HepG2 (cell line): Measurements from ENCODE around the gene LAP3. TPM values are rescaled to one million over a fixed set of nuclear protein-coding genes. Genes with fewer than 3 reads are reported as not detected.

Experiments used
- ATAC-seq: fragments of 200-7000 bp; cut with Tn5 transposase; 3 replicates; pipeline ENCODE4 v1.9.1; 2020; ENCODE audit warnings: mild to moderate bottlenecking, moderate library complexity
- BruUV-seq: library from RNA; stranded (reverse); fragments of 400-500 nt; replicated peaks from 2 replicates; lab custom pipeline; 2021; lab: Mats Ljungman, UMichigan
- CTCF ChIA-PET: fragments of 300-600 bp; formaldehyde crosslinking; extraction: SDS; loops from one replicate; lab custom pipeline; 2021; ENCODE audit warnings: low total read pairs, inconsistent platforms, low intra/inter-chr PET ratio; lab: Yijun Ruan, JAX
- POLR2A ChIA-PET: fragments of 350-600 bp; sonication (Branson Sonifier 250); formaldehyde crosslinking; loops from one replicate; lab custom pipeline; 2020; ENCODE audit warnings: antibody characterized with exemption, inconsistent platforms; lab: Yijun Ruan, JAX
- DNase-seq: peaks from one replicate; pipeline ENCODE4 v3.0.0-alpha.2; 2015; ENCODE audit warnings: low spot score
- FAIRE-seq: peaks from 3 replicates; lab custom pipeline; 2011; peaks lifted over from hg19 to GRCh38; lab: Jason Lieb, UNC
- H2AFZ ChIP-seq: one replicate; pipeline ENCODE4 v1.6.1; 2011; ENCODE audit warnings: low read length, inconsistent platforms
- H3K27ac ChIP-seq: fragments of 300-600 bp; 3 replicates; pipeline ENCODE4 v1.8.0; 2011; ENCODE audit warnings: mixed run types, mild to moderate bottlenecking, mixed read lengths, low read length, inconsistent platforms; ENCODE audit not compliant: insufficient read depth; ENCODE audit errors: extremely low read length
- H3K27me3 ChIP-seq, 2 experiments: fragments of 200-600 bp in 1 of 2; 2 replicates in 1 of 2; 3 replicates in 1 of 2; pipeline versions ENCODE4 v1.6.0 to v1.8.0; 2011; ENCODE audit warnings: low read length in 2 of 2, mild to moderate bottlenecking in 2 of 2, moderate library complexity in 2 of 2, inconsistent platforms in 1 of 2; ENCODE audit not compliant: insufficient read depth in 2 of 2, control insufficient read depth in 1 of 2
- H3K36me3 ChIP-seq, 2 experiments: fragments of 200-600 bp in 1 of 2; replicated peaks in 1 of 2; 2 replicates in 1 of 2; 3 replicates in 1 of 2; pipeline versions ENCODE4 v1.5.1 to v1.8.0; 2011; ENCODE audit warnings: low read length in 2 of 2, inconsistent platforms in 1 of 2; ENCODE audit not compliant: insufficient read depth in 2 of 2, control insufficient read depth in 1 of 2
- H3K4me1 ChIP-seq: 2 replicates; pipeline ENCODE4 v1.5.1; 2012; ENCODE audit warnings: low read length, inconsistent platforms; ENCODE audit not compliant: insufficient read depth
- H3K4me2 ChIP-seq: 2 replicates; pipeline ENCODE4 v1.6.0; 2011; ENCODE audit warnings: low read depth, low read length, inconsistent platforms
- H3K4me3 ChIP-seq, 3 experiments: fragments of 200-600 bp in 1 of 3; sonication (generic), shearing (Covaris generic) in 1 of 3; replicated peaks in 1 of 3; 2 replicates each; pipeline ENCODE4 v1.5.1; 2011 to 2016; ENCODE audit warnings: low read length in 3 of 3, inconsistent platforms in 2 of 3, low read depth in 2 of 3, mild to moderate bottlenecking in 2 of 3, control low read depth in 1 of 3, mixed read lengths in 1 of 3; ENCODE audit not compliant: insufficient read depth in 1 of 3
- H3K79me2 ChIP-seq: one replicate; pipeline ENCODE4 v1.6.1; 2011; ENCODE audit warnings: low read length, inconsistent platforms; ENCODE audit not compliant: insufficient read depth
- H3K9ac ChIP-seq: 2 replicates; pipeline ENCODE4 v1.6.0; 2011; ENCODE audit warnings: mild to moderate bottlenecking, low read depth, low read length, inconsistent platforms; ENCODE audit not compliant: insufficient read depth
- H3K9me3 ChIP-seq: 2 replicates; pipeline ENCODE4 v1.5.1; 2012; ENCODE audit warnings: mild to moderate bottlenecking, low read length
- H4K20me1 ChIP-seq: 2 replicates; pipeline ENCODE4 v1.6.0; 2011; ENCODE audit warnings: inconsistent platforms, mild to moderate bottlenecking, low read length, moderate library complexity; ENCODE audit not compliant: insufficient read depth
- ASH2L ChIP-seq: fragments of 300-600, 200-600 bp; sonication (generic); IDR thresholded peaks from 2 replicates; pipeline ENCODE4 v1.7.0; 2017; ENCODE audit warnings: low read depth, mild to moderate bottlenecking, moderate library complexity, mixed read lengths, low read length; ENCODE audit not compliant: insufficient read length
- CTCF ChIP-seq: sonication (generic); formaldehyde crosslinking; IDR thresholded peaks from 2 replicates; pipeline ENCODE4 v1.5.0; 2020; ENCODE audit warnings: mild to moderate bottlenecking, missing genetic modification reagents, moderate library complexity
- RAD21 ChIP-seq: fragments of 450-650 bp; formaldehyde crosslinking; IDR thresholded peaks from 2 replicates; pipeline ENCODE4 v1.5.0; 2020; ENCODE audit warnings: mild to moderate bottlenecking
- RERE ChIP-seq: IDR thresholded peaks from 2 replicates; pipeline ENCODE4 v1.6.1; 2016; ENCODE audit warnings: low read depth, missing genetic modification reagents, missing compliant biosample characterization
- SMC3 ChIP-seq: IDR thresholded peaks from 2 replicates; pipeline ENCODE4 v1.6.1; 2011; ENCODE audit warnings: low read length, improper control_type of control experiment
- STAG1 ChIP-seq: sonication (generic); formaldehyde crosslinking; IDR thresholded peaks from 2 replicates; pipeline ENCODE4 v1.4.0; 2020; ENCODE audit warnings: missing genetic modification reagents
- TAF1 ChIP-seq: sonication (generic); formaldehyde crosslinking; IDR thresholded peaks from 2 replicates; pipeline ENCODE4 v1.4.0; 2020; ENCODE audit warnings: missing genetic modification reagents
- XRCC5 ChIP-seq: fragments of 200-400 bp; formaldehyde crosslinking; optimal IDR thresholded peaks from 2 replicates; pipeline ENCODE3; 2017; ENCODE audit warnings: mild to moderate bottlenecking, low read length
- ZBTB10 ChIP-seq: sonication (generic); formaldehyde crosslinking; IDR thresholded peaks from 2 replicates; pipeline ENCODE4 v1.4.0; 2020; ENCODE audit warnings: missing genetic modification reagents, borderline replicate concordance
- ZMAT5 ChIP-seq: sonication (generic); formaldehyde crosslinking; IDR thresholded peaks from 2 replicates; pipeline ENCODE4 v1.5.0; 2020; ENCODE audit warnings: mild to moderate bottlenecking, low read depth, missing genetic modification reagents, borderline replicate concordance
- WGBS: methylation state at CpG from one replicate; pipeline ENCODE4 v1.1.6; 2017; ENCODE audit warnings: low lambda C conversion rate; 5-methylcytosine and 5-hydroxymethylcytosine counted together
- in situ Hi-C: cut with HindIII; loops from 2 replicates; pipeline ENCODE4 v1.10.0; 2017; ENCODE audit warnings: low pct_unique_long_range_greater_than_20kb; ENCODE audit not compliant: extremely low pct_ligation_motif_present
- intact Hi-C: fragments of 100-400 bp; cut with micrococcal nuclease; formaldehyde crosslinking; loops from one replicate; pipeline ENCODE4 v1.10.0; 2022; ENCODE audit not compliant: unreplicated experiment
- polyA plus RNA-seq, 8 experiments: library from polyadenylated mRNA; depleted of rRNA in 3 of 8; stranded (reverse) in 7 of 8; unstranded in 1 of 8; fragments of >200 nt; fragmentation: Illumina TruSeq in 4 of 8; extraction: Trizol in 4 of 8; gene quantifications; 2 replicates each; pipeline versions ENCODE4 v1.2.1 to v1.2.3, GENCODE V29; 2011 to 2016; ENCODE audit warnings: low read depth in 4 of 8, missing spikeins in 1 of 8, mixed read lengths in 1 of 8; ENCODE audit not compliant: insufficient read depth in 1 of 8
- total RNA-seq, 5 experiments: library from RNA; depleted of rRNA; stranded (reverse); fragments of >200 nt; fragmentation: Illumina TruSeq; extraction: Trizol; gene quantifications; 2 replicates each; pipeline ENCODE4 v1.2.3, GENCODE V29; 2016; ENCODE audit warnings: low read depth in 1 of 5

The LAP3 gene
- total and polyA plus RNA-seq, 2 of the 13 experiments (the other 11 are each of a cell fraction or from before 2014, with no cell fraction given) = 106 to 125 TPM

GRCh38 chr4:17595471-17596005 lies 18.5 kb downstream of the LAP3 start (continued):
- no peak for TF ChIP-seq RERE (CRISPR knock-in tag)
- TF ChIP-seq ZMAT5 = no peak
- TF ChIP-seq TAF1 (CRISPR knock-in tag) = no peak

GRCh38 chr4:17597517-17597916 lies 20.5 kb downstream of the LAP3 start:
- H4K20me1 ChIP-seq = no peaks in the 10 kb centered on the region
- no peak overlapping the region for H3K4me3 ChIP-seq
- no peak overlapping the region for H3K9ac ChIP-seq
- TF ChIP-seq CTCF (CRISPR knock-in tag) (peak; percentile 57), RAD21 (CRISPR knock-in tag) (peak; percentile 29; the same call in 1 of the 2 replicates), XRCC5 (peak; percentile 22), SMC3 (peak; percentile 32; the same call in 1 of the 2 replicates), ZBTB10 (CRISPR knock-in tag) (no peak), ASH2L (no peak), STAG1 (peak; percentile 55)
- 84% methylated on average over 7 of the region's 7 CpGs for WGBS
- CTCF ChIA-PET = interaction anchor here (0.6 to 1.4 kb wide), 3 partner anchors 40 to 211 kb away, joined by 4 read pairs; no protein-coding TSS in a partner anchor
- no peaks in the 10 kb centered on the region for H3K27me3 ChIP-seq
- no peaks in the 10 kb centered on the region for H3K79me2 ChIP-seq
- in situ Hi-C loops = no loop called here
- intact Hi-C loops = loop anchor here (1.0 to 5.0 kb wide), 4 partner anchors 18 to 210 kb away; no protein-coding TSS in a partner anchor
- H2AFZ ChIP-seq = no peak overlapping the region
- peak; percentile 92 for ATAC-seq
- no TSS peak for BruUV-seq
- POLR2A ChIA-PET = no interaction called here
- no peak overlapping the region for H3K4me2 ChIP-seq
- no peak for DNase-seq
- H3K4me1 ChIP-seq = no peaks in the 10 kb centered on the region
- no peaks in the 10 kb centered on the region for H3K9me3 ChIP-seq
- peak; percentile 72 for FAIRE-seq
- H3K36me3 ChIP-seq = peaks cover 36 to 83% of the 10 kb centered on the region in 2 experiments
- H3K27ac ChIP-seq = no peak overlapping the region
